Activated naive CD4-positive, alpha-beta T cell (primary cell): Measurements from ENCODE around the gene ATL1.
A peak's percentile ranks its signal among the peaks of the same experiment; 100 is the strongest.
"Not testable (repeated sequence)": the region's sequence is repeated elsewhere in the genome, so short reads cannot be mapped to it uniquely, and the experiment has no call there.

Source experiments
- DNase-seq, 4 experiments: peaks; one replicate each; lab custom pipeline; 2025; lab: John Stamatoyannopoulos, UW

The ATL1 gene

GRCh38 chr14:50534997-50535396 is 24.9 kb upstream of the ATL1 start:
- no peak for DNase-seq

- DNase-seq: not testable (repeated sequence)
These were observed 21.9 kb upstream of the ATL1 start for GRCh38 chr14:50538034-50538433.

GRCh38 chr14:50539051-50539450 is 20.9 kb upstream of the ATL1 start:
- no peak for DNase-seq

- DNase-seq: no peak
These were observed 18.8 kb upstream of the ATL1 start for GRCh38 chr14:50541159-50541567.

GRCh38 chr14:50542941-50543418 is 17.0 kb upstream of the ATL1 start:
- no peak for DNase-seq

- DNase-seq: no peak
These were observed 15.0 kb upstream of the ATL1 start for GRCh38 chr14:50544911-50545310.

- no peak for DNase-seq
These were observed 14.3 kb upstream of the ATL1 start for GRCh38 chr14:50545618-50546017.

GRCh38 chr14:50550294-50550693 is 9.7 kb upstream of the ATL1 start:
- DNase-seq: no peak

- DNase-seq: no peak
These were observed 8.1 kb upstream of the ATL1 start for GRCh38 chr14:50551877-50552276.

- DNase-seq: not testable (repeated sequence)
These were observed 7.1 kb upstream of the ATL1 start for GRCh38 chr14:50552796-50553195.

- peak in 3 of 4 experiments; percentile 8 to 10 (median 10) for DNase-seq
These were observed 963 bp downstream of the ATL1 start for GRCh38 chr14:50560931-50561285.

GRCh38 chr14:50562841-50563240 is 2.9 kb downstream of the ATL1 start:
- no peak for DNase-seq

GRCh38 chr14:50569714-50570274 is 9.8 kb downstream of the ATL1 start:
- no peak for DNase-seq

GRCh38 chr14:50573862-50574261 is 13.9 kb downstream of the ATL1 start:
- no peak for DNase-seq

GRCh38 chr14:50575769-50576168 is 15.8 kb downstream of the ATL1 start:
- no peak for DNase-seq

- DNase-seq: no peak
These were observed 18.0 kb downstream of the ATL1 start for GRCh38 chr14:50577982-50578381.

- DNase-seq: no peak
These were observed 18.5 kb downstream of the ATL1 start for GRCh38 chr14:50578433-50578832.

GRCh38 chr14:50590464-50590863 is 30.5 kb downstream of the ATL1 start:
- DNase-seq: no peak

GRCh38 chr14:50594577-50595316 is 34.8 kb downstream of the ATL1 start:
- no peak for DNase-seq

GRCh38 chr14:50598765-50599164 is 38.8 kb downstream of the ATL1 start:
- DNase-seq: no peak

- DNase-seq: no peak
These were observed 39.9 kb downstream of the ATL1 start for GRCh38 chr14:50599700-50600444.

- DNase-seq: no peak
These were observed 40.9 kb downstream of the ATL1 start for GRCh38 chr14:50600849-50601248.

- no peak for DNase-seq
These were observed 41.4 kb downstream of the ATL1 start for GRCh38 chr14:50601394-50601793.
